ENCODE measurements around the gene CALCOCO1. TPM values are rescaled to one million over a fixed set of nuclear protein-coding genes. Genes with fewer than 3 reads are reported as not detected.
"Not testable (repeated sequence)": the region's sequence is repeated elsewhere in the genome, so short reads cannot be mapped to it uniquely, and the experiment has no call there.

CALCOCO1 gene
- total RNA-seq, 2 experiments from 2014 or later: 12.8 to 25.1 TPM

GRCh38 chr12:53722450-53723041 is 4.7 kb downstream of the CALCOCO1 start:
- BruUV-seq (replicated peaks): no TSS peak
- Histone ChIP-seq H3K79me2 (ENCODE audit: insufficient read depth, low read depth, low read length) (no peaks in the 10 kb centered on the region), H3K9me3 (ENCODE audit: low read length) (no peaks in the 10 kb centered on the region), H3K27ac (ENCODE audit: low read depth, low read length, poor library complexity, severe bottlenecking) (no peak overlapping the region), H3K4me1 (ENCODE audit: insufficient read depth, low read length, poor library complexity, severe bottlenecking) (peaks cover 11% of the 10 kb centered on the region), H3K36me3 (ENCODE audit: insufficient read depth, low read length) (no peaks in the 10 kb centered on the region), H3K9me2 (ENCODE audit: insufficient read depth, low read length) (no peaks in the 10 kb centered on the region), H2AFZ (ENCODE audit: low read length) (no peak overlapping the region), H3K4me2 (ENCODE audit: low read length) (no peak overlapping the region), H3K4me3 (ENCODE audit: low read depth, low read length, poor library complexity, severe bottlenecking) (no peak overlapping the region), H4K20me1 (ENCODE audit: insufficient read depth, low read length) (no peaks in the 10 kb centered on the region)
- ChIA-PET POLR2A (interaction anchor here (0.5 to 0.8 kb wide), 2 partner anchors 9 to 12 kb away, joined by 3 read pairs; no protein-coding TSS in a partner anchor), CTCF (ENCODE audit: unreplicated experiment) (no interaction called here)
- no peak for DNase-seq (ENCODE audit: low spot score)
- intact Hi-C loops (cut with micrococcal nuclease; ENCODE audit: unreplicated experiment): no loop called here
- no peak for TF ChIP-seq EZH2phosphoT487 (IDR thresholded peaks at IDR 0.05; ENCODE audit: borderline replicate concordance, low read depth, low read length)
- TF ChIP-seq CTCF (conservative IDR thresholded peaks at IDR 0.05; ENCODE audit: low read length): no peak

GRCh38 chr12:53720946-53721345 is 6.3 kb downstream of the CALCOCO1 start:
- BruUV-seq (replicated peaks): no TSS peak
- Histone ChIP-seq H3K9me3 (ENCODE audit: low read length) (no peaks in the 10 kb centered on the region), H3K4me2 (ENCODE audit: low read length) (no peak overlapping the region), H4K20me1 (ENCODE audit: insufficient read depth, low read length) (no peaks in the 10 kb centered on the region), H3K4me3 (ENCODE audit: low read depth, low read length, poor library complexity, severe bottlenecking) (no peak overlapping the region), H3K4me1 (ENCODE audit: insufficient read depth, low read length, poor library complexity, severe bottlenecking) (peaks cover under 1% of the 10 kb centered on the region), H3K9me2 (ENCODE audit: insufficient read depth, low read length) (no peaks in the 10 kb centered on the region), H2AFZ (ENCODE audit: low read length) (no peak overlapping the region), H3K27ac (ENCODE audit: low read depth, low read length, poor library complexity, severe bottlenecking) (no peak overlapping the region), H3K36me3 (ENCODE audit: insufficient read depth, low read length) (no peaks in the 10 kb centered on the region), H3K79me2 (ENCODE audit: insufficient read depth, low read depth, low read length) (no peaks in the 10 kb centered on the region)
- intact Hi-C loops (cut with micrococcal nuclease; ENCODE audit: unreplicated experiment): no loop called here
- POLR2A ChIA-PET: interaction anchor here (0.7 to 1.2 kb wide), 3 partner anchors 13 to 114 kb away, joined by 3 to 6 read pairs (median 3); no protein-coding TSS in a partner anchor
- DNase-seq (ENCODE audit: low spot score): no peak
- CTCF ChIA-PET (ENCODE audit: unreplicated experiment): no interaction called here
- TF ChIP-seq CTCF (conservative IDR thresholded peaks at IDR 0.05; ENCODE audit: low read length): no peak
- no peak for TF ChIP-seq EZH2phosphoT487 (IDR thresholded peaks at IDR 0.05; ENCODE audit: borderline replicate concordance, low read depth, low read length)

- intact Hi-C loops (cut with micrococcal nuclease; ENCODE audit: unreplicated experiment): no loop called here
- ChIA-PET CTCF (ENCODE audit: unreplicated experiment) (no interaction called here), POLR2A (no interaction called here)
- Histone ChIP-seq H3K79me2 (ENCODE audit: insufficient read depth, low read depth, low read length) (no peaks in the 10 kb centered on the region), H3K27ac (ENCODE audit: low read depth, low read length, poor library complexity, severe bottlenecking) (no peak overlapping the region), H4K20me1 (ENCODE audit: insufficient read depth, low read length) (no peaks in the 10 kb centered on the region), H3K4me1 (ENCODE audit: insufficient read depth, low read length, poor library complexity, severe bottlenecking) (no peaks in the 10 kb centered on the region), H3K9me3 (ENCODE audit: low read length) (no peaks in the 10 kb centered on the region), H3K9me2 (ENCODE audit: insufficient read depth, low read length) (no peaks in the 10 kb centered on the region), H3K36me3 (ENCODE audit: insufficient read depth, low read length) (no peaks in the 10 kb centered on the region), H3K4me3 (ENCODE audit: low read depth, low read length, poor library complexity, severe bottlenecking) (no peak overlapping the region), H3K4me2 (ENCODE audit: low read length) (no peak overlapping the region), H2AFZ (ENCODE audit: low read length) (no peak overlapping the region)
- TF ChIP-seq EZH2phosphoT487 (IDR thresholded peaks at IDR 0.05; ENCODE audit: borderline replicate concordance, low read depth, low read length): no peak
- DNase-seq (ENCODE audit: low spot score): no peak
- no TSS peak for BruUV-seq (replicated peaks)
Observed at GRCh38 chr12:53719649-53720048, 7.6 kb downstream of the CALCOCO1 start.

DNA sequence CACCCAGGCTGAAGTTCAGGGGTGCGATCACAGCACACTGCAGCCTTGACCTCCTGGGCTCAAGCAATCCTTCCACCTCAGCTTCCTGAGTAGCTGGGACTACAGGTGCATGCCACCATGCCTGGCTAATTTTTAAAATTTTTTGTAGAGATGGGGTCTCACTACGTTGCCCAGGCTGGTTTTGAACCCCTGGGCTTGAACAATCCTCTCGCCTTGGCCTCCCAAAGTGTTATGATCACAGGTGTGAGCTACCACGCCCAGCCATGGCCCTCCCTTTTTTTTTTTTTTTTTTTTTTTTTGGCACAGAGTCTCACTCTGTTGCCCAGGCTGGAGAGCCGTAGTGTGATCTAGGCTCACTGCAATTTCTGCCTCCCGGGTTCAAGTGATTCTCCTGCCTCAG is 8.7 kb downstream of the CALCOCO1 start:
- H3K79me2 ChIP-seq (ENCODE audit: insufficient read depth, low read depth, low read length); BruUV-seq (replicated peaks); H3K4me1 ChIP-seq (ENCODE audit: insufficient read depth, low read length, poor library complexity, severe bottlenecking); H3K9me2 ChIP-seq (ENCODE audit: insufficient read depth, low read length); H3K4me2 ChIP-seq (ENCODE audit: low read length); H3K27ac ChIP-seq (ENCODE audit: low read depth, low read length, poor library complexity, severe bottlenecking); CTCF ChIA-PET (ENCODE audit: unreplicated experiment); H2AFZ ChIP-seq (ENCODE audit: low read length); DNase-seq (ENCODE audit: low spot score); H3K4me3 ChIP-seq (ENCODE audit: low read depth, low read length, poor library complexity, severe bottlenecking); H4K20me1 ChIP-seq (ENCODE audit: insufficient read depth, low read length); H3K36me3 ChIP-seq (ENCODE audit: insufficient read depth, low read length); H3K9me3 ChIP-seq (ENCODE audit: low read length); intact Hi-C loops (cut with micrococcal nuclease; ENCODE audit: unreplicated experiment); POLR2A ChIA-PET: not testable (repeated sequence)

Measured in OCI-LY7 (cell line).